K562 (cell line): ENCODE measurements around the gene DKK1. TPM values are rescaled to one million over a fixed set of nuclear protein-coding genes. Genes with fewer than 3 reads are reported as not detected.

Experiments used
- ATAC-seq: fragments of 200-7000 bp; cut with Tn5 transposase; 3 replicates; pipeline ENCODE4 v1.9.1; 2020; ENCODE audit warnings: moderate library complexity
- BruUV-seq: library from RNA; stranded (reverse); fragments of 400-500 nt; replicated peaks from 2 replicates; lab custom pipeline; 2021; lab: Mats Ljungman, UMichigan
- CTCF ChIA-PET: fragments of 300-600 bp; formaldehyde crosslinking; extraction: SDS; loops from one replicate; lab custom pipeline; 2021; ENCODE audit warnings: low intra/inter-chr PET ratio; lab: Yijun Ruan, JAX
- POLR2A ChIA-PET: fragments of 300-600, 350-650 bp; sonication (Branson Sonifier 250); formaldehyde crosslinking; extraction: SDS; loops from one replicate; lab custom pipeline; 2021; ENCODE audit warnings: antibody characterized with exemption, inconsistent platforms; lab: Yijun Ruan, JAX
- DNase-seq, 4 experiments: peaks; one replicate each; pipeline versions ENCODE4 v3.0.0 to v3.0.0-alpha.2; 2011 to 2018; ENCODE audit warnings: low spot score in 3 of 4, mixed read lengths in 3 of 4; ENCODE audit errors: extremely low read depth in 1 of 4
- FAIRE-seq: peaks from 2 replicates; lab custom pipeline; 2011; peaks lifted over from hg19 to GRCh38; lab: Jason Lieb, UNC
- H2AFZ ChIP-seq: 2 replicates; pipeline ENCODE4 v1.6.0; 2011; ENCODE audit warnings: low read depth, low read length, control low read depth, inconsistent platforms
- H3K27ac ChIP-seq: fragments of 200-600 bp; 3 replicates; pipeline ENCODE4 v1.8.0; 2011; ENCODE audit warnings: low read depth, mild to moderate bottlenecking, control low read depth, inconsistent platforms, low read length, moderate library complexity, mixed read lengths; ENCODE audit errors: extremely low read depth
- H3K27me3 ChIP-seq, 2 experiments: fragments of 300-600 bp in 1 of 2; 2 replicates in 1 of 2; 3 replicates in 1 of 2; pipeline versions ENCODE4 v1.6.0 to v1.8.0; 2011; ENCODE audit warnings: inconsistent platforms in 2 of 2, low read length in 2 of 2, mild to moderate bottlenecking in 1 of 2, mixed read lengths in 1 of 2, moderate library complexity in 1 of 2; ENCODE audit not compliant: control insufficient read depth in 2 of 2, insufficient read depth in 2 of 2
- H3K36me3 ChIP-seq: fragments of 300-600 bp; 3 replicates; pipeline ENCODE4 v1.8.0; 2011; ENCODE audit warnings: mild to moderate bottlenecking, low read length, inconsistent platforms; ENCODE audit not compliant: control insufficient read depth, insufficient read depth
- H3K4me1 ChIP-seq, 2 experiments: fragments of 200-600 bp in 1 of 2; replicated peaks in 1 of 2; 2 replicates in 1 of 2; 3 replicates in 1 of 2; pipeline versions ENCODE4 v1.5.1 to v1.8.0; 2011; ENCODE audit warnings: inconsistent platforms in 2 of 2, low read length in 2 of 2, mild to moderate bottlenecking in 1 of 2, mixed read lengths in 1 of 2, moderate library complexity in 1 of 2; ENCODE audit not compliant: control insufficient read depth in 2 of 2, insufficient read depth in 2 of 2
- H3K4me2 ChIP-seq: 2 replicates; pipeline ENCODE4 v1.6.1; 2011; ENCODE audit warnings: low read length, control low read depth, inconsistent platforms, mixed read lengths; ENCODE audit not compliant: insufficient read depth
- H3K4me3 ChIP-seq: fragments of 200-600 bp; sonication (generic), shearing (Covaris generic); 2 replicates; pipeline ENCODE4 v1.5.1; 2016; ENCODE audit warnings: control low read depth, inconsistent platforms
- H3K79me2 ChIP-seq: fragments of 200-600 bp; 3 replicates; pipeline ENCODE4 v1.8.0; 2011; ENCODE audit warnings: low read length, inconsistent platforms; ENCODE audit not compliant: control insufficient read depth, insufficient read depth
- H3K9ac ChIP-seq, 2 experiments: 2 replicates each; pipeline versions ENCODE4 v1.6.0 to v1.6.1; 2011; ENCODE audit warnings: low read depth in 2 of 2, low read length in 2 of 2, control low read depth in 1 of 2, inconsistent platforms in 1 of 2, mild to moderate bottlenecking in 1 of 2, mixed read lengths in 1 of 2; ENCODE audit not compliant: insufficient read depth in 1 of 2
- H3K9me1 ChIP-seq: one replicate; pipeline ENCODE4 v1.6.0; 2011; ENCODE audit warnings: inconsistent platforms, mild to moderate bottlenecking, low read length, moderate library complexity; ENCODE audit not compliant: control insufficient read depth, insufficient read depth
- H3K9me3 ChIP-seq: replicated peaks from 2 replicates; pipeline ENCODE4 v1.5.1; 2011; ENCODE audit warnings: low read depth, low read length, inconsistent platforms; ENCODE audit not compliant: control insufficient read depth, insufficient read depth
- H4K20me1 ChIP-seq: replicated peaks from 2 replicates; pipeline ENCODE4 v1.6.1; 2011; ENCODE audit warnings: low read length, inconsistent platforms, mixed read lengths; ENCODE audit not compliant: control insufficient read depth, insufficient read depth
- EZH2 ChIP-seq: IDR thresholded peaks from 2 replicates; pipeline ENCODE4 v1.6.1; 2012; ENCODE audit warnings: low read depth, mild to moderate bottlenecking, inconsistent platforms, low read length, borderline replicate concordance
- KLF13 ChIP-seq: fragments of 450-650 bp; IDR thresholded peaks from 2 replicates; pipeline ENCODE4 v1.6.1; 2016; ENCODE audit warnings: missing genetic modification characterization, low read depth, mild to moderate bottlenecking, missing compliant biosample characterization, moderate library complexity, borderline replicate concordance
- PTBP1 ChIP-seq: fragments of 200-400 bp; formaldehyde crosslinking; IDR thresholded peaks from 2 replicates; pipeline ENCODE4 v1.6.1; 2017; ENCODE audit warnings: low read depth, low read length
- RFX5 ChIP-seq: IDR thresholded peaks from 2 replicates; pipeline ENCODE4 v1.6.1; 2011; ENCODE audit warnings: low read depth, mild to moderate bottlenecking, improper control_type of control experiment, low read length
- WGBS: fragments of 100-300 bp; shearing (Covaris generic); methylation state at CpG from one replicate; pipeline ENCODE4 v1.1.6; 2016; ENCODE audit warnings: low coverage, mixed read lengths; ENCODE audit not compliant: insufficient coverage; ENCODE audit errors: missing lambda C conversion rate; 5-methylcytosine and 5-hydroxymethylcytosine counted together
- in situ Hi-C: fragments of 300-500 bp; cut with MboI; formaldehyde crosslinking; loops from 4 replicates; pipeline ENCODE4 v1.15.0; 2018; ENCODE audit warnings: inconsistent platforms, mixed read lengths
- intact Hi-C: fragments of 100-400 bp; cut with micrococcal nuclease; formaldehyde crosslinking; loops from 2 replicates; pipeline ENCODE4 v1.14.2; 2022
- polyA plus RNA-seq, 8 experiments: library from polyadenylated mRNA; depleted of rRNA in 4 of 8; stranded (reverse) in 5 of 8; unstranded in 3 of 8; fragments of >200 nt; fragmentation: Nextera tagmentation in 2 of 8; fragmentation: Illumina TruSeq in 1 of 8; extraction: Ambion mirVana in 2 of 8; extraction: Trizol in 1 of 8; gene quantifications; 2 replicates each; pipeline versions ENCODE4 v1.2.1 to v1.2.3, GENCODE V29; 2011 to 2014; ENCODE audit warnings: inconsistent platforms in 1 of 8, missing spikeins in 1 of 8
- total RNA-seq, 7 experiments: library from RNA; depleted of rRNA in 6 of 7; stranded (reverse); fragments of >200 nt in 6 of 7; fragmentation: Illumina TruSeq in 2 of 7; extraction: Trizol in 2 of 7; gene quantifications; 2 replicates each; pipeline versions ENCODE4 v1.2.1 to v1.2.3, GENCODE V29; 2011 to 2021; ENCODE audit warnings: low replicate concordance in 1 of 7
- TF ChIP-seq, protein P1 (sequence below): fragments of 250-450 bp; sonication (Bioruptor Pico); IDR thresholded peaks from 2 replicates; pipeline ENCODE4 v1.9.0; 2021; ENCODE audit warnings: mild to moderate bottlenecking, inconsistent platforms

DKK1 gene
- total and polyA plus RNA-seq, 9 of the 15 experiments (the other 6 are each of a cell fraction or from before 2014, with no cell fraction given), result 0.13 TPM; not detected in 8

DNA sequence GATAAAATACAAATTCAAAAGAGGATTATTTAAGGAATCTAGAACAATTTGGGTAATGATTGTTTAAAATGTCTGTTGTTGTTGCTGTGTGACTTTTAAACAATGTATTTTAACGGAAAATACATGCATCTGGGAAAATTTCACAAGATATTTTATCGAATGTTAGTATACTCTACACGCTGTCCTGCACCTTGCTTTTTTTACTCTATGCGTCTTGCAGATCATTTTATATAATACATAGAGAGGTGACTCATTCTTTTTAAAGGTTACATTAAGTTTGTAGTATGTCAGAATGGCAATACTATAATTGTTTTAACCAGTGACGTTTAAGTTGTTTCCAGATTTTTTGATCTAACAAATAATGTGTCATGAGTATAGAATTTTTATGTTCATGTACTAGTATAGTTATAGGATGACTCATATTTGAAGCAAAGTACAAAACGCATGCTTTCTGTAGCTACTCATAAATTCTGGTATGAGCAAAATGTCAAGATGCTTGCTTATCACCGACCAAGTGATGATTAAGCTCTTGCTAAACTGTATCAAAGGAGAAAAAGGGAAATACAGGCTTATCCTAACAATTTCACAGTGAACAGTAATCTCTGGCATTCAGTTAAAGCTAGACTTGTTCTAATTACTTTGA, 4.9 kb downstream of the DKK1 start:
- TF ChIP-seq EZH2, result no peak
- TF ChIP-seq RFX5, result no peak
- no peak for TF ChIP-seq KLF13 (tag)
- TF ChIP-seq PTBP1, result no peak
- TF ChIP-seq, protein P1, sequence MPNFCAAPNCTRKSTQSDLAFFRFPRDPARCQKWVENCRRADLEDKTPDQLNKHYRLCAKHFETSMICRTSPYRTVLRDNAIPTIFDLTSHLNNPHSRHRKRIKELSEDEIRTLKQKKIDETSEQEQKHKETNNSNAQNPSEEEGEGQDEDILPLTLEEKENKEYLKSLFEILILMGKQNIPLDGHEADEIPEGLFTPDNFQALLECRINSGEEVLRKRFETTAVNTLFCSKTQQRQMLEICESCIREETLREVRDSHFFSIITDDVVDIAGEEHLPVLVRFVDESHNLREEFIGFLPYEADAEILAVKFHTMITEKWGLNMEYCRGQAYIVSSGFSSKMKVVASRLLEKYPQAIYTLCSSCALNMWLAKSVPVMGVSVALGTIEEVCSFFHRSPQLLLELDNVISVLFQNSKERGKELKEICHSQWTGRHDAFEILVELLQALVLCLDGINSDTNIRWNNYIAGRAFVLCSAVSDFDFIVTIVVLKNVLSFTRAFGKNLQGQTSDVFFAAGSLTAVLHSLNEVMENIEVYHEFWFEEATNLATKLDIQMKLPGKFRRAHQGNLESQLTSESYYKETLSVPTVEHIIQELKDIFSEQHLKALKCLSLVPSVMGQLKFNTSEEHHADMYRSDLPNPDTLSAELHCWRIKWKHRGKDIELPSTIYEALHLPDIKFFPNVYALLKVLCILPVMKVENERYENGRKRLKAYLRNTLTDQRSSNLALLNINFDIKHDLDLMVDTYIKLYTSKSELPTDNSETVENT (CRISPR knock-in tag), result no peak
- TF ChIP-seq, all 486 proteins: peak for 0
- Histone ChIP-seq H3K27me3 (no peaks in the 10 kb centered on the region), H3K4me2 (no peak overlapping the region), H3K9me3 (no peaks in the 10 kb centered on the region; the same call in 1 of the 2 replicates), H2AFZ (no peak overlapping the region), H4K20me1 (no peaks in the 10 kb centered on the region), H3K79me2 (no peaks in the 10 kb centered on the region), H3K36me3 (no peaks in the 10 kb centered on the region), H3K27ac (no peak overlapping the region), H3K4me3 (no peak overlapping the region), H3K4me1 (peaks cover 0 to 3% of the 10 kb centered on the region in 2 experiments; a peak in 1 of 5 replicates), H3K9me1 (no peaks in the 10 kb centered on the region), H3K9ac (no peak overlapping the region)
- BruUV-seq, result no TSS peak
- 2% methylated on average over 7 of the region's 7 CpGs for WGBS
- ATAC-seq, result no peak
- intact Hi-C loops, result no loop called here
- ChIA-PET POLR2A (interaction anchor here (1.1 kb wide), 1 partner anchor 80 kb away, joined by 3 read pairs; no protein-coding TSS in a partner anchor), CTCF (no interaction called here)
- no peak for FAIRE-seq
- no peak for DNase-seq
- in situ Hi-C loops, result no loop called here
